COLO668 (cell line): ENCODE results near the gene APLP1.
"Not testable (repeated sequence)": the region's sequence is repeated elsewhere in the genome, so short reads cannot be mapped to it uniquely, and the experiment has no call there.

Experiments used
- DNase-seq: peaks from one replicate; lab custom pipeline; 2025; ENCODE audit not compliant: unreplicated experiment; lab: John Stamatoyannopoulos, UW

The APLP1 gene

GRCh38 chr19:35852029-35852780, 16.2 kb upstream of the APLP1 start, which contains the start of gene NPHS1:
NPHS1 (minus strand) TSS chr19:35852504; CDS start chr19:35851837, 667 bp downstream.
- DNase-seq, result peak; percentile 8

- DNase-seq, result no peak
These were observed 15.2 kb upstream of the APLP1 start for GRCh38 chr19:35853038-35853756.

GRCh38 chr19:35856546-35857149, 11.7 kb upstream of the APLP1 start, which contains the start of gene KIRREL2:
KIRREL2 (plus strand) TSS chr19:35856911; CDS start chr19:35857120, 209 bp downstream.
- DNase-seq, result no peak

- DNase-seq, result no peak
These were observed 10.1 kb upstream of the APLP1 start for GRCh38 chr19:35858311-35858710.

- DNase-seq, result no peak
These were observed 9.0 kb upstream of the APLP1 start for GRCh38 chr19:35859414-35859813.

GRCh38 chr19:35860436-35860817, 7.9 kb upstream of the APLP1 start:
- DNase-seq, result no peak

GRCh38 chr19:35860818-35861639, 7.3 kb upstream of the APLP1 start:
- no peak for DNase-seq

GRCh38 chr19:35861640-35862160, 6.7 kb upstream of the APLP1 start:
- no peak for DNase-seq

GRCh38 chr19:35862528-35862927, 5.8 kb upstream of the APLP1 start:
- no peak for DNase-seq

- DNase-seq, result no peak
These were observed 5.4 kb upstream of the APLP1 start for GRCh38 chr19:35863018-35863417.

GRCh38 chr19:35868823-35869326, 501 bp downstream of the APLP1 start:
- DNase-seq, result no peak

GRCh38 chr19:35869327-35870123, 1.2 kb downstream of the APLP1 start:
- DNase-seq, result peak; percentile 89

- DNase-seq, result not testable (repeated sequence)
These were observed 1.9 kb downstream of the APLP1 start for GRCh38 chr19:35870124-35870736.

GRCh38 chr19:35870798-35871197, 2.4 kb downstream of the APLP1 start:
- no peak for DNase-seq

- DNase-seq, result no peak
These were observed 3.2 kb downstream of the APLP1 start for GRCh38 chr19:35871611-35872010.

- DNase-seq, result no peak
These were observed 3.8 kb downstream of the APLP1 start for GRCh38 chr19:35872180-35872579.

GRCh38 chr19:35874392-35874930, 6.1 kb downstream of the APLP1 start:
- DNase-seq, result no peak

- no peak for DNase-seq
These were observed 10.7 kb downstream of the APLP1 start for GRCh38 chr19:35879068-35879467.

- peak; percentile 72 for DNase-seq
These were observed 11.5 kb downstream of the APLP1 start for GRCh38 chr19:35879770-35880317.
